Measurements from ENCODE around the gene ZNF397. TPM values are rescaled to one million over a fixed set of nuclear protein-coding genes. Genes with fewer than 3 reads are reported as not detected.

The ZNF397 gene
- total and polyA plus RNA-seq, 2 donors = 19.5 to 19.7 TPM

DNA sequence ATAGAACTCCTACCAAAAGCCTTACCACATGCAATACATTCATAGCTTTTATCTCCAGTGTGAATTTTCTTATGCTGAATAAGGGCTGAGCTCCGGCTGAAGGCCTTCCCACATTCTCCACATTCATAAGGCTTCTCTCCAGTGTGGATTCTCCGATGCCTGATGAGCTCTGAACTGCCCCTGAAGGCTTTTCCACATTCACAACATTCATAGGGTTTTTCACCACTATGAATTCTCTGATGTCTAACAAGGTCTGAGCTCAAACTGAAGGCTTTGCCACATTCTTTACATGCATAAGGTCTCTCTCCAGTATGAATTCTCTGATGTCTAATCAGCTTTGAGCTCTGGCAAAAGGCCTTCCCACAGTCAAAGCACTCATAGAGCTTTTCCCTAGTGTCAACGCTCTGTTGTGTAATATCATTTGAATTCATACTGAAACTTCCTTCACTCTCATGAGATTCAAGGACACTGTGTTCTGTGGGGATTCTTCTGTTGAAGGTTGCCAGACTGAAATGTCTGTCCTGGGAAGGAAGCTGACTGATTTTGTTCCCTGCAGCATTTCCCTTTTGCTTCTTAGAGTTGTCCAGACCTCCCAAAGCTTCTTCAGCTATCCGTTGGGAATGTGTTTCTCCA is 12.9 kb downstream of the ZNF397 start:
- H3K4me1 ChIP-seq (ENCODE audit: control insufficient read depth in 2 of 2, insufficient read depth in 2 of 2, low read length in 2 of 2) = no peaks in the 10 kb centered on the region
- H3K9me3 ChIP-seq (ENCODE audit: control insufficient read depth in 2 of 2, insufficient read depth in 1 of 2, low read length in 1 of 2) = peaks cover 0 to 4% of the 10 kb centered on the region in 2 donors
- H3K36me3 ChIP-seq (ENCODE audit: control insufficient read depth in 2 of 2, insufficient read depth in 2 of 2, low read length in 1 of 2) = peaks cover 17 to 38% of the 10 kb centered on the region in 2 donors
- WGBS = 98% methylated on average over 4 of the region's 4 CpGs
- H3K27ac ChIP-seq (ENCODE audit: low read depth in 1 of 2, low read length in 1 of 2) = no peak overlapping the region
- H3K27me3 ChIP-seq (ENCODE audit: control insufficient read depth in 2 of 2, insufficient read depth in 1 of 2, low read length in 1 of 2) = no peaks in the 10 kb centered on the region
- no peak overlapping the region for H3K4me3 ChIP-seq (ENCODE audit: low read length in 2 of 2)
- DNase-seq (ENCODE audit: low read depth in 6 of 9, low spot score in 9 of 9) = no peak

DNA sequence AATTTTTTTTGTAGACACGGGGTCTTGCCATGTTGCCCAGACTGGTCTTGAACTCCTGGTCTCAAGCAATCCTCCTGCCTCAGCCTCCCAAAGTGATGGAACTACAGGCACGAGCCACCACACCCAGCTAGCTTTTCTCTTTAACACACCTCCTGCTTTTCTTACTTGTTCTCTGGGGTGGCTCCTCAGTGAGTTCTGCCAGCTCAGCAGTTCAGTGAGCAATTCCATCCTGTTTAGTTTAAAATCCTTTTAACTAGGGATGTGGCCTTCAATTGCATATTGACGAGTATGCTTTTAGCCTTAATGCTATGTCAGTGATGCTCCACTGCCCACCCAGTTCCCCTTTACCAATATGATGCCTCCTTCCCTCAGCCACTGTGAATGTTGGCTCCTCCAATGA is 16.1 kb downstream of the ZNF397 start:
- 97% methylated on average over 3 of the region's 3 CpGs for WGBS

DNA sequence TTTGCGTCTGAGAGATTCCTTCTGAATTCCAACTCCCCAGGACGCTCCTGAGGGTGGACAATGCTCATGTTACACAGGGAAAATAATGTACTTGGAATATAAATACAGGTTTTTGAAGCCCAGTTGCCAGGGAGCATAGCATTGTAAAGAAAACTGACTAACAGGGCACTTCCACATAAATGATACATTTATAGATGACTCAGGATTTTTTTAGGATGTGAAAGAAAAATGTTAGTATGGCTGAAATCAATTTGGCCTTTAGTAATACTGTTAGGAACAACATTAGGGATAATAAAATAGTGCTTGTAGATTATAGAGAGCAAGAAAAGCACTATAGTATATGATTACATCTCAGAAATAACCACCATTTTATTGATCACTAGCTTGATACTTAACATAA is 23.6 kb downstream of the ZNF397 start:
- Histone ChIP-seq H3K9me3 (ENCODE audit: control insufficient read depth in 2 of 2, insufficient read depth in 1 of 2, low read length in 1 of 2) (peaks cover 0 to 6% of the 10 kb centered on the region in 2 donors), H3K27me3 (ENCODE audit: control insufficient read depth in 2 of 2, insufficient read depth in 1 of 2, low read length in 1 of 2) (no peaks in the 10 kb centered on the region), H3K27ac (ENCODE audit: low read depth in 1 of 2, low read length in 1 of 2) (no peak overlapping the region), H3K4me1 (ENCODE audit: control insufficient read depth in 2 of 2, insufficient read depth in 2 of 2, low read length in 2 of 2) (peaks cover 9 to 12% of the 10 kb centered on the region in 2 donors), H3K4me3 (ENCODE audit: low read length in 2 of 2) (no peak overlapping the region), H3K36me3 (ENCODE audit: control insufficient read depth in 2 of 2, insufficient read depth in 2 of 2, low read length in 1 of 2) (peaks cover 9 to 14% of the 10 kb centered on the region in 2 donors)
- DNase-seq (ENCODE audit: low read depth in 6 of 9, low spot score in 9 of 9) = no peak
- WGBS = 95% methylated on average over 2 of the region's 2 CpGs

More for the DNA sequence above, 16.1 kb downstream of the ZNF397 start:
- no peak for DNase-seq (ENCODE audit: low read depth in 6 of 9, low spot score in 9 of 9)
- Histone ChIP-seq H3K27me3 (ENCODE audit: control insufficient read depth in 2 of 2, insufficient read depth in 1 of 2, low read length in 1 of 2) (no peaks in the 10 kb centered on the region), H3K27ac (ENCODE audit: low read depth in 1 of 2, low read length in 1 of 2) (no peak overlapping the region), H3K4me1 (ENCODE audit: control insufficient read depth in 2 of 2, insufficient read depth in 2 of 2, low read length in 2 of 2) (no peaks in the 10 kb centered on the region), H3K9me3 (ENCODE audit: control insufficient read depth in 2 of 2, insufficient read depth in 1 of 2, low read length in 1 of 2) (peaks cover 0 to 4% of the 10 kb centered on the region in 2 donors), H3K4me3 (ENCODE audit: low read length in 2 of 2) (no peak overlapping the region), H3K36me3 (ENCODE audit: control insufficient read depth in 2 of 2, insufficient read depth in 2 of 2, low read length in 1 of 2) (peaks cover 11 to 28% of the 10 kb centered on the region in 2 donors)

DNA sequence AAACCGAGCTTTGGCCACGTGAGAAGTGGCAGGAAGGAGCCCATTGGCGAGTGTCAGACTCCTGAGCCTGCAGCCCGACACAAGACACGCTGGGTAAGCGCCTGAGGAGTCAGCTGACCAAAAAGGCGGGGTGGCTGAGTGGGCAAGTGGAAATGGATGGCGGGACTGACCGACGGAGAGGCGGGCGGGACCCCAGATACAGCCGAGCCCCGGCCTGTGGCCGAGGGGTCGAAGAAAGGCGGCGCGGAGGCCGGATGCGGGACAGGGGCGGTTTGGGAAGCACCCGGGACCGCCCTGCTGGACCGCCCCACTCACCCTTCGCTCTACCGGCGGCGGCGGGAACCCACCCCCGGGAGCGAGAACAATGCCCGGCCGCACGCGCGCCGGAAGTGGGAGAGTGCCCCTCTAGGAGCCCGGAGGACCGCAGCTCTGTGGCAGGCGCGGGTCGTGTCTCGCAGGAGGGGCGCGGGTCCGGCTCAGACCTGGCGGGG is 26.4 kb downstream of the ZNF397 start:
- peaks cover 9 to 12% of the 10 kb centered on the region in 2 donors for H3K4me1 ChIP-seq (ENCODE audit: control insufficient read depth in 2 of 2, insufficient read depth in 2 of 2, low read length in 2 of 2)
- peaks cover 0 to 14% of the 10 kb centered on the region in 2 donors for H3K9me3 ChIP-seq (ENCODE audit: control insufficient read depth in 2 of 2, insufficient read depth in 1 of 2, low read length in 1 of 2)
- peak overlapping the region; percentile 61 to 84 for H3K27ac ChIP-seq (ENCODE audit: low read depth in 1 of 2, low read length in 1 of 2)
- DNase-seq (ENCODE audit: low read depth in 6 of 9, low spot score in 9 of 9) = peak; percentile 26 to 86 (median 62)
- H3K36me3 ChIP-seq (ENCODE audit: control insufficient read depth in 2 of 2, insufficient read depth in 2 of 2, low read length in 1 of 2) = peaks cover 9 to 14% of the 10 kb centered on the region in 2 donors
- H3K4me3 ChIP-seq (ENCODE audit: low read length in 2 of 2) = peak overlapping the region; percentile 77 to 80
- H3K27me3 ChIP-seq (ENCODE audit: control insufficient read depth in 2 of 2, insufficient read depth in 1 of 2, low read length in 1 of 2) = no peaks in the 10 kb centered on the region
- under 1% methylated on average over 48 of the region's 48 CpGs for WGBS

DNA sequence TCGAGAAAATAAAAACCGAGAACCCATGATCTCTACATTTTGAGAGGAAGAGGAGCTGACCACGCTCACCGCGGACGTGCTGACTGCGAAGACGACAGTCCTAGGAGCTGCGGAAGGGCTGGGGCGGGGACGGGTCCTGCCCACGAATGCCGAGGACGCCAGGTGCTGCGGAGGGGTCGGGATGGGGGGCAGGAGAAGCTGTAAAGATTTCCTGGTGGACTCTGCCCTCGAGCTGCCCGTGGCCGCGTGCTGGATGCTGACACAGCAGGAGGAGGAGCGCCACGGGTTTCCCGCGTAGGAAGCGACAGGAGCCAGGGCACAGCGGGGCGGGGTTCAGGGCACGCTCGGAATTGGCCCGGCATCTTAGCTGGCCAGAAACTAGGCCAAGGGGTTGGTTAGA is 27.0 kb downstream of the ZNF397 start:
- H3K36me3 ChIP-seq (ENCODE audit: control insufficient read depth in 2 of 2, insufficient read depth in 2 of 2, low read length in 1 of 2) = peaks cover 4 to 9% of the 10 kb centered on the region in 2 donors
- WGBS = 48% methylated on average over 30 of the region's 30 CpGs
- H3K9me3 ChIP-seq (ENCODE audit: control insufficient read depth in 2 of 2, insufficient read depth in 1 of 2, low read length in 1 of 2) = peaks cover 0 to 17% of the 10 kb centered on the region in 2 donors
- H3K27me3 ChIP-seq (ENCODE audit: control insufficient read depth in 2 of 2, insufficient read depth in 1 of 2, low read length in 1 of 2) = no peaks in the 10 kb centered on the region
- H3K4me1 ChIP-seq (ENCODE audit: control insufficient read depth in 2 of 2, insufficient read depth in 2 of 2, low read length in 2 of 2) = peaks cover 9 to 12% of the 10 kb centered on the region in 2 donors
- peak overlapping the region; percentile 77 to 80 for H3K4me3 ChIP-seq (ENCODE audit: low read length in 2 of 2)
- H3K27ac ChIP-seq (ENCODE audit: low read depth in 1 of 2, low read length in 1 of 2) = peak overlapping the region in 1 of 2 donors; percentile 64
- DNase-seq (ENCODE audit: low read depth in 6 of 9, low spot score in 9 of 9) = peak in 1 of 9 donors; percentile 7

DNA sequence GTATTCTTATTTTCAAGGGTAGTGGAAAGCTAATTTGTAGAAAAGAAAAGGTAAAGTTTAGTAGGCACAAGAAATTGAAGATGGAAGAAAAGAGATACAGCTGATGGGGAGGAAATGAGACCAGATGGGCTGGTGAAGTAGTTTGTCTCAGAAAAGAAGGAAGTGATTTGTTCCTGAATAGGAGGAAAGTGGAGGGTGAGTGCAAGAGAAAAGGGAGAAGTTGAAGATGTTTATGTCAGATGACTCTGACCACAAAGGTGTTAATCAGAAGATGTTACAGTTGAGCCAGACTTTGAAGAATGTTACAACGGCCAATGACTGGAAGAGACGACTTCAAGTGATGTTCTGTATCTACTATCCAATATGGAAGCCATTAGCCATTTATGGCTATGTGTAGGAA is 28.0 kb downstream of the ZNF397 start:
- Histone ChIP-seq H3K27me3 (ENCODE audit: control insufficient read depth in 2 of 2, insufficient read depth in 1 of 2, low read length in 1 of 2) (no peaks in the 10 kb centered on the region), H3K4me1 (ENCODE audit: control insufficient read depth in 2 of 2, insufficient read depth in 2 of 2, low read length in 2 of 2) (peaks cover 9 to 12% of the 10 kb centered on the region in 2 donors), H3K36me3 (ENCODE audit: control insufficient read depth in 2 of 2, insufficient read depth in 2 of 2, low read length in 1 of 2) (peaks cover 2 to 3% of the 10 kb centered on the region in 2 donors), H3K27ac (ENCODE audit: low read depth in 1 of 2, low read length in 1 of 2) (no peak overlapping the region), H3K9me3 (ENCODE audit: control insufficient read depth in 2 of 2, insufficient read depth in 1 of 2, low read length in 1 of 2) (peaks cover 0 to 17% of the 10 kb centered on the region in 2 donors), H3K4me3 (ENCODE audit: low read length in 2 of 2) (no peak overlapping the region)
- no peak for DNase-seq (ENCODE audit: low read depth in 6 of 9, low spot score in 9 of 9)
- WGBS = 27% methylated on average over 2 of the region's 2 CpGs

DNA sequence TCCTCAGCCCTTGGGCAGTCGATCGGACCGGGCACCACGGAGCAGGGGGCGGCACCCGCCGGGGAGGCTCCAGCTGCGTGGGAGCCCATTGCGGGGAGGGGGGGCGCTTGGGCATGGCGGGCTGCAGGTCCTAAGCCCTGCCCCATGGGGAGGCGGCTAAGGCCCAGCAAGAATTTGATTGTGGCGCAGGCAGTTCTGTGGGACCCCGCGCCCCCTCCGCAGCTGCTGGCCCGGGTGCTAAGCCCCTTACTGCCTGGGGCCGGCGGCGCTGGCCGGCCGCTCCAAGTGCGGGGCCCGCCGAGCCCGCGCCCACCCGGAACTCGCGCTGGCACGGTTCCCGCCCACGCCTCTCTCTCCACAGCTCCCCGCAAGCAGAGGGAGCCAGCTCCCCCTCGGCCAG is 30.8 kb downstream of the ZNF397 start:
- H3K4me3 ChIP-seq (ENCODE audit: low read length in 2 of 2) = no peak overlapping the region

DNA sequence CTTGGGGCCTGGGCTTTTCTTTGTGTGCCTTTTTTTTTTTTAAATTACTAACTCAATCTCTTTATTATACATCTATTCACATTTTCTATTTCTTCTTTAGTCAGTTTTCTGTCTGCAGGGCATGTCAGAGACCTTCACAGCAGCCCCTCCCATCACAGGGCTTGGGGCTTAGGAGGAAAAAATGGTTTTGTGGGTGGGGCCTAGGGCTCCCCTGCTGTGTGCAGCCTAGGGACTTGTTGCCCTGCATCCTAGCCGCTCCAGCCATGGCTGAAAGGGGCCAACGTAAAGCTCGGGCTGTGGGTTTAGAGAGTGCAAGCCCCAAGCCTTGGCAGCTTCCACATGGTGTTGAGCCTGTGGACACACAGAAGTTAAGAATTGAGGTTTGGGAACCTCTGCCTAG is 35.4 kb downstream of the ZNF397 start:
- WGBS = 98% methylated on average over 3 of the region's 3 CpGs
- Histone ChIP-seq H3K27ac (ENCODE audit: low read depth in 1 of 2, low read length in 1 of 2) (no peak overlapping the region), H3K27me3 (ENCODE audit: control insufficient read depth in 2 of 2, insufficient read depth in 1 of 2, low read length in 1 of 2) (no peaks in the 10 kb centered on the region), H3K9me3 (ENCODE audit: control insufficient read depth in 2 of 2, insufficient read depth in 1 of 2, low read length in 1 of 2) (peaks cover 2 to 15% of the 10 kb centered on the region in 2 donors), H3K4me1 (ENCODE audit: control insufficient read depth in 2 of 2, insufficient read depth in 2 of 2, low read length in 2 of 2) (no peaks in the 10 kb centered on the region), H3K4me3 (ENCODE audit: low read length in 2 of 2) (no peak overlapping the region), H3K36me3 (ENCODE audit: control insufficient read depth in 2 of 2, insufficient read depth in 2 of 2, low read length in 1 of 2) (no peaks in the 10 kb centered on the region)
- no peak for DNase-seq (ENCODE audit: low read depth in 6 of 9, low spot score in 9 of 9)

More for the DNA sequence above, 30.8 kb downstream of the ZNF397 start:
- H3K4me1 ChIP-seq (ENCODE audit: control insufficient read depth in 2 of 2, insufficient read depth in 2 of 2, low read length in 2 of 2) = peaks cover 9 to 12% of the 10 kb centered on the region in 2 donors
- no peaks in the 10 kb centered on the region for H3K27me3 ChIP-seq (ENCODE audit: control insufficient read depth in 2 of 2, insufficient read depth in 1 of 2, low read length in 1 of 2)
- H3K27ac ChIP-seq (ENCODE audit: low read depth in 1 of 2, low read length in 1 of 2) = no peak overlapping the region
- peaks cover 2 to 22% of the 10 kb centered on the region in 2 donors for H3K9me3 ChIP-seq (ENCODE audit: control insufficient read depth in 2 of 2, insufficient read depth in 1 of 2, low read length in 1 of 2)
- DNase-seq (ENCODE audit: low read depth in 6 of 9, low spot score in 9 of 9) = no peak
- H3K36me3 ChIP-seq (ENCODE audit: control insufficient read depth in 2 of 2, insufficient read depth in 2 of 2, low read length in 1 of 2) = no peaks in the 10 kb centered on the region
- WGBS = 95% methylated on average over 35 of the region's 35 CpGs

DNA sequence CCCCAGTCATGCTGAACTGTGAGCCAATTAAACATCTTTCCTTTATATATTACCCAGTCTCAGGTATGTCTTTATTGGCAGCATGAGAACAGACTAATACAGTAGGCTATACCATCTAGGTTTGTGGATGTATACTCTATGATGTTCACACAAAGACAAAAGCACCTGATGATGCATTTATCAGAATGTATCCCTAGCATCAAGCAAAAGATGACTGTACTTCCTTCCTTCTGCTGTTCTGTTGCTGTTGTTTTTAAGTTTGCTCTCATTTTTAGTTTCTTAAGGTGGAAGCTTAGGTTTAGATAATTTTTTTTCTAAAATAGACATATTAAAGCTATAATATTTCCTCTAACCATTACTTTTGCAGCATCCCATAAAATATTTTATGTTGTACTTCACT is 36.8 kb downstream of the ZNF397 start:
- no peak overlapping the region for H3K27ac ChIP-seq (ENCODE audit: low read depth in 1 of 2, low read length in 1 of 2)
- DNase-seq (ENCODE audit: low read depth in 6 of 9, low spot score in 9 of 9) = no peak
- peaks cover 2 to 7% of the 10 kb centered on the region in 2 donors for H3K9me3 ChIP-seq (ENCODE audit: control insufficient read depth in 2 of 2, insufficient read depth in 1 of 2, low read length in 1 of 2)
- H3K27me3 ChIP-seq (ENCODE audit: control insufficient read depth in 2 of 2, insufficient read depth in 1 of 2, low read length in 1 of 2) = no peaks in the 10 kb centered on the region
- no peak overlapping the region for H3K4me3 ChIP-seq (ENCODE audit: low read length in 2 of 2)
- no peaks in the 10 kb centered on the region for H3K36me3 ChIP-seq (ENCODE audit: control insufficient read depth in 2 of 2, insufficient read depth in 2 of 2, low read length in 1 of 2)
- no peaks in the 10 kb centered on the region for H3K4me1 ChIP-seq (ENCODE audit: control insufficient read depth in 2 of 2, insufficient read depth in 2 of 2, low read length in 2 of 2)
